Stimulated activated CD8-positive, alpha-beta memory T cell treated with anti-CD3 and anti-CD28 coated beads, Interleukin-2, amount 100 ng/mL, for 48 hours (primary cell): Measurements from ENCODE around the gene AARS1.
A peak's percentile ranks its signal among the peaks of the same experiment; 100 is the strongest.
"Not testable (repeated sequence)": the region's sequence is repeated elsewhere in the genome, so short reads cannot be mapped to it uniquely, and the experiment has no call there.

ENCODE experiments used
- DNase-seq, 2 donors: peaks; one replicate each; pipeline ENCODE4 v3.0.0-alpha.2; 2020; ENCODE audit warnings: low read depth in 2 of 2

The AARS1 gene

DNA sequence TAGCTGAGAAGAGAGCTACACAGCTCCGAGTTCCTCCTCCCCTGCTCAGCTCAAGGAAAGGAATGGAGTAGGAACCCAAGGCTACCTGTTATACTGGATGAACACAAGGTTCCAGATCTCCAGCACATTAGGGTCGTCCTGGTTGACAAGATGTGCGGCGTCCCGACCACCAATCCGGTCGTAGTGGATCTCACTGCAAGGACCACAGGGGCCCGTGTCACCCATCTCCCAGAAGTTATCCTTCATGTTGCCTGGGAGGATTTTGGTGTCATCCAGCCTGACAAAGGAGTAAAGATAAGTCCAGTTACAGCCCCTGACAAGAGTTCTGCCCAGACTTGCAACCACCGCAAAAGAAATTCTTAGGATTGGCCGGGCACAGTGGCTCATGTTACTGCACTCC, 17.6 kb downstream of the AARS1 start:
- DNase-seq = no peak

GRCh38 chr16:70270176-70270575, 19.1 kb downstream of the AARS1 start:
- DNase-seq = no peak

DNA sequence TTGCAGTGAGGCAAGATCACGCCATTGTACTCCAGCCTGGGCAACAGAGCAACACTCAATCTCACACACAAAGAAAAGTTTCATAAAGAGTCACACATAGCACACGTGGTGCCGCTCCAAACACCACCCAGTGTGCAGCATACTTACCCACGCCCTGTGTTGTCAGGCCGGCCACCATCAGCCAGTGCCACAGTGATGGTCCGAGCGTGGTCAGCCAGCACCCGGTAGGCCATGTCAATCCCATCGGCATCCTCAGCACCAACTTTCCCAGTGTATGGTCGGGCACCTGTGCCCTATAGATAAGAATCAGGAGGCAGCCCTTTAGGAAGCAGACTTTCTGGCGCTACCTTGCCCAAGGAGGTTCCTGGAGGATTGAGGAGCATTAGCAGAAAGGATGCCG, 19.8 kb downstream of the AARS1 start:
- DNase-seq = no peak

- DNase-seq = not testable (repeated sequence)
Observed at GRCh38 chr16:70267922-70268321, 21.4 kb downstream of the AARS1 start.

GRCh38 chr16:70267516-70267915, 21.8 kb downstream of the AARS1 start:
- DNase-seq = no peak

GRCh38 chr16:70259903-70260302, 29.4 kb downstream of the AARS1 start:
- DNase-seq = not testable (repeated sequence)

GRCh38 chr16:70258946-70259345, 30.4 kb downstream of the AARS1 start:
- DNase-seq = no peak

DNA sequence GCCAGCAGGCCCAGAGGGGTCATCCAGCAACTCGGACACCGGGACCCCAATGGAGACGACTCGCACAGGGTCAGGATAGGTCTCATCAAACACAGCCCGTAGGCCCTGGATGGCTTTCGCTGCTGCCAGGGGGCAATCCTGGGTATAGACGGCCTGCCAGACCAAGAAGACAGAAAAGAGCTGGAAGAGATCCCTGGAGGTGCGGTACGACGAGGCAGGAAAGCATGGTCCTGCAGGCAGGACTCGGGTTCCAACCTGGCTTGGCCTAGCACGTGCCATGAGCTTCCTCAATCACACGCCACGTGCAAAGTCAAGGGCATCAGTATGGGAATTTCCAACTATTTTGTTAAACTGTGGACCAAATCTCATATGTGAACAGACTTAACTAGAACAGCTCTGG, 31.2 kb downstream of the AARS1 start:
- no peak for DNase-seq

GRCh38 chr16:70257391-70257790, 31.9 kb downstream of the AARS1 start:
- DNase-seq = no peak

DNA sequence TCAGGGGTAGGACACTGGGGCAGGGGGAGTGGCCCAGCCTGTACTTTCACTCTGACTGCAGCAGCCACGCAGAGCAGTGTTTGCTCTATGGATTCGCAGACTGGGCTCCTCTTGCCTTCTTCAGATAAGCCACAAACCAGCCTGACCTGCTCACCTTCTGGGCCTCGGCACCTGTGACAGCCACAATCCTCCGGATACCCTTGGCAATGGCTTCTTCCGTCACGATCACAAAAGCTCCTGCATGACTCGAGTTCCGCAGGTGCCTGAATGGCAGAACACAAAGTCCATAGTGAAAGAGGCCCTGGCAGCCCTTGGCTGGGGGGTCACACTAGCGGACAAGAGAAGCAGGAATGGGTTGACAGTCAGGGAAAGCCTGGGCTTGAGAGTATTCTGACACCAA, 33.7 kb downstream of the AARS1 start:
- no peak for DNase-seq

DNA sequence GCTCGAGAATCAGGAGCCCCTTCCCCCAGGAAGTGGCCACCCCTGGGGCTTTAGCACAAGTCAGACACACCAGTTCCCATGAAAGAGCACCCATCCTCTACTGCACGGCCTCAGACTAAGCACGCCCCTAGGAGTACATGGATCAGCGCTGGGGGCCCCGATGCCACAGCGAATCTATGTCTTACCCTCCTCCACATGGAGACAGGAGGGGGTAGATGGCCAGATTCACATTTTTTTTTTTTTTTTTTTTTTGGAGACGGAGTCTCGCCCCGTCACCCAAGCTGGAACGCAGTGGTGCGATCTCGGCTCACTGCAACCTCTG, 34.4 kb downstream of the AARS1 start:
- DNase-seq = no peak

DNA sequence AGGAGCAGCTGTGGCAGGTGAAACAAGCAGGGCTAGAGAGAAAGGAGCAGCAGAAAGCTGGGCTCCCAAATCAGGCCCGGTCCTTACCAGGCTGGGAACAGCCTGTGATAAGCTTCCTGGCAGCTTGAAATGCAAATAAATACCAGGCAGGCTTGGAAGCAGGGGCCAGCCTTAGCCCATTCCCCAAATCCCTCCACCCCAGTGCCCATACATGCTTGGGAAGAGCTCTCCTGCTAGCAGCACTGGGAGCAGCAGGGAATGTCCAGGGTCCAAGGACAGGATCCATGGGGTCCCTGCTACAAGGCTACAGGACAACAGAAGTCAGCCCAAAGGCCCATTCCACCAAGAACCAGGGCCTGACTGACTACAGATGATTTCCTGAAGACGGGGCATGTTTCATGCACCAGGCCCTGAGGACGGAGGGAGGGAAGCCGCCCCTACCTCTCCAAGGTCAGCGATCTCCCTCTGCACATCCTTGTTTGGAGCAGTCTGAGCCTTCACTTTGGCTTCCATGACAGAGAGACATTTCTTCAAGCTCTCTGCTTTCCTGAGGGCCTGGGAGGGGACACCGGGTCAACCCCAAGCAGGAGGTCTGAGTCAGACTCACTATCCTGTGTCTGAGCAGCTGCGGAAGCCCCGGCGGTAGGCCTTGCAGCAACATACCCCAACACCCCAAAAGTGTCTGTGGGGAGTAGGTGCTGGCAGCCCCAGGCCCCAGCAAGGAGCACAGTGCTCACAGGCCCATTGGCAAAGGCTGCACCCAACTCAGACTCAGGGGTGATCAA, 34.9 kb downstream of the AARS1 start:
- no peak for DNase-seq

DNA sequence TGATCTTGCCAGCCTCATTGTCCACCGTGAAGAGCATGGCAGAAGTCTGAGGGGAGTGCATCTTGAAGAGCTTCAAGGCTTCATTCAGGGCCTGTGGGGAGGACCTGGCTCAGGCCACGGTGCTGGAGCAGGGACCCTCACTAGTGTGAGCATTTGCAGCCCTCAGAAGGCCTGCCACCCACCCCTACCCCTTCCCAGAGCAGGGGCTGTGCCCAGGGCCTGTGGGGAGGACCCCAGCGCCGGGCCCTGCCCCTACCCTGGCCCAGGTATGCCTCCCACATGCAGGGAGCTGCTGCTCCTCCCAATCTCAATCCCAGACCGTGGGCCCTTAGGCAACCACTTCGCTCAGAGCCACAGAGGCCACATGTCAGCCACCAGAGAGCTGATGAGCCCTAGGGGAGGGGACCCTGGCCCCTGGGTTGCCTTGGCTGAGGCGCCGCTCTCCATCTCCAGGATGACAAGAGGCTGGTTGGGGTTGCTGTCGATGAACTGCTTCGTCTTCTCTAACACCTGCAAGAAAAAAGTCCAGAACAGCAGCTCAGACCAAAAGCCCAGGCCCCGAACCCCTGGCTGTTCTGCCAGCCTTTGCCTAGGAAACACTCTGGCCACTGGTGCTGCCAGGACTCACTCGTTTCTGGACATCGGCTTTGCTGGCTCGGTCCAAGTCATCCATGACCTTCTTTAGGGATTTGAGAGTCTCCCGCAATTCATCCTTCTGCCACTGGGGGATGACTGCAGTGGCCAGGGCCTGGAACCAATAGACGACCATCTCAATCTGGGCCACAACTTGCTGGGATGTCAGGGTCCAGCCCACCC, 35.8 kb downstream of the AARS1 start:
- peak in 1 of 2 donors; percentile 24 for DNase-seq

GRCh38 chr16:70252355-70252988, 36.8 kb downstream of the AARS1 start:
- no peak for DNase-seq

GRCh38 chr16:70251629-70252354, 37.5 kb downstream of the AARS1 start, which contains the start of gene EXOSC6:
EXOSC6 (minus strand) TSS chr16:70251940; CDS start chr16:70251900, 40 bp downstream.
- peak; percentile 81 to 87 for DNase-seq

- DNase-seq = peak; percentile 11 to 30
Observed at GRCh38 chr16:70250748-70251628, 38.3 kb downstream of the AARS1 start.

DNA sequence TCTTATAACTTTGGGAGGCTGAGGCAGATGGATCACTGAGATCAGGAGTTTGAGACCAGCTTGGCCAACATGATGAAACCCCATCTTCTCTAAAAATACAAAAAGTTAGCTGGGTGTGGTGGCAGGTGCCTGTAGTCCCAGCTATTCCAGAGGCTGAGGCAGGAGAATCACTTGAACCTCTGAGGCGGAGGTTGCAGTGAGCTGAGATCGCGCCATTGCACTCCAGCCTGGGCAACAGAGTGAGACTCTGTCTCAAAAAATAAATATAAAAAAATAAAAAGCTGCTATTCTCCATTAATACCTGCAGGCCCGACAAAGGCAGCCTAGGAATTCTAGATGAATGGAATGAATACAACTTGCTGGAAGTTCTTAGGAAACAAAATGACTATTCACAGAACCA, 39.6 kb downstream of the AARS1 start:
- not testable (repeated sequence) for DNase-seq

DNA sequence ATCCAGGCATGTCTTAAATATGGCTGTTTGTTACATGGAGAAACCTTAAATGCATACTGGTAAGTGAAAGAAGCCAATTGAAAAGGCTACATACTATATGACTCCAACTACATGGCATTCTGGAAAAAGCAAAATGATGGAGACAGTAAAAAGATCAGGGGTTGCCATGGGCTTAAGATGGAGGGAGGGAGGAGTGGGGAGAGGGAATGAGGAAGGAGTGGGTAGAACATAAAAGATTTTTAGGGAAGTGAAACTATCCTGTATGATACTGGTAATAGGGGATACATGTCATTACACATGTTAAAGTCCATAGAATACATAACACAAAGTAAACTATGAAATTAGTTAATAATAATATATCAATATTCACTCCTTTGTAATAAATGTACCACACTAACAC, 50.5 kb downstream of the AARS1 start:
- DNase-seq = not testable (repeated sequence)

DNA sequence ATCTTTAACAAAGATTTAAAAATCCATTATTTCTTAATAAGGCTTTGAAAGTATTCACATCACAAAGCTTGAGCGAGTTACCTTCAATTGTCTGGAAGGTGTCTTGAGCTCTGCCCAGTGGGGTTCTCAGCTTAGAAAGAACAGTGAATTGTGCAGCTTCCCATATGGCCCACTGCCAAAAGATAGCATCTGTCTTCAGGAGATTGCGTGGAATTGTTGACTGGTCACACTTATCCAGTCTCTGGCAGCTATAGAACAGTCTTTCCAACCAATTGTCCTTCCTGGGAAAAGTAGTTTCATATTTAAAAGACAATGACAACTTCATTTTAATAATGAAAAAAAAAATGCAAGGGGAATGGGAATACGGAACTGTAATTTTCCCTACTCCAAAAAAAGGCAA, 57.5 kb downstream of the AARS1 start:
- DNase-seq = not testable (repeated sequence)

DNA sequence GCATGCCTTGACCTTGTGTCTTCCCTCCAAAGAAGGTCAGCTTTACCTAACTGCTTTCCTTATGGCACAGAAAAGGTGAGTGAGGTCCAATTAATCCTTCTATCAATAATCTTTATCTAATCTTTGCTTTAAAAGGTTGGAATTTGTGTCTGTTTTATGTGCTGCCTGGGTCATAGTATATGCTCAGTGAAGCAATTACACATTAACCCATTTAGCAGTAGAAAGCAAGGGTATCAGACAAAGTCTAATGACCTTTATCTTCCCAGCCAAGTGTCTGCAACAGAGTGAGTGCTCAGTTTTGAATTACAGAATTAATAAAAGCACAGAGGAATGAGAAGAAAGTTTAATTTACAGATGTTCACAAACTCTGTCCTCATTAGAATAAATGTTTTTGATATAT, 63.3 kb downstream of the AARS1 start:
- DNase-seq = not testable (repeated sequence)

- not testable (repeated sequence) for DNase-seq
Observed at GRCh38 chr16:70225430-70225829, 63.9 kb downstream of the AARS1 start.
